Mucosa of stomach (tissue), 1 donor: Measurements from ENCODE around the gene MAGI3.
"Not testable (repeated sequence)": the region's sequence is repeated elsewhere in the genome, so short reads cannot be mapped to it uniquely, and the experiment has no call there.

ENCODE experiments used
- H3K27me3 ChIP-seq: one replicate; pipeline ENCODE4 v1.7.0; 2013; ENCODE audit warnings: mild to moderate bottlenecking, low read length; ENCODE audit not compliant: control insufficient read depth, insufficient read depth
- H3K36me3 ChIP-seq: one replicate; pipeline ENCODE4 v1.7.0; 2013; ENCODE audit warnings: low read length; ENCODE audit not compliant: control insufficient read depth, insufficient read depth
- H3K4me1 ChIP-seq: one replicate; pipeline ENCODE4 v1.7.0; 2013; ENCODE audit warnings: mild to moderate bottlenecking, low read length; ENCODE audit not compliant: control insufficient read depth, insufficient read depth
- H3K4me3 ChIP-seq: one replicate; pipeline ENCODE4 v1.7.0; 2013; ENCODE audit warnings: low read length
- H3K9ac ChIP-seq: one replicate; pipeline ENCODE4 v1.7.0; 2013; ENCODE audit warnings: mild to moderate bottlenecking, low read length, moderate library complexity
- H3K9me3 ChIP-seq: one replicate; pipeline ENCODE4 v1.7.0; 2013; ENCODE audit warnings: mild to moderate bottlenecking, low read length, moderate library complexity; ENCODE audit not compliant: control insufficient read depth
- donor health status: Pancreatic carcinoma.

MAGI3 gene

GRCh38 chr1:113508364-113509164, 118.2 kb downstream of the MAGI3 start:
- Histone ChIP-seq H3K4me3 (no peak overlapping the region), H3K9me3 (no peaks in the 10 kb centered on the region), H3K9ac (no peak overlapping the region), H3K27me3 (no peaks in the 10 kb centered on the region), H3K36me3 (no peaks in the 10 kb centered on the region), H3K4me1 (peaks cover 6% of the 10 kb centered on the region)

- not testable (repeated sequence) for H3K4me3 ChIP-seq, H3K9me3 ChIP-seq, H3K9ac ChIP-seq, H3K4me1 ChIP-seq, H3K27me3 ChIP-seq, H3K36me3 ChIP-seq
Observed at GRCh38 chr1:113509766-113510165, 119.5 kb downstream of the MAGI3 start.

GRCh38 chr1:113511269-113511668, 121.0 kb downstream of the MAGI3 start:
- Histone ChIP-seq H3K9ac (no peak overlapping the region), H3K27me3 (no peaks in the 10 kb centered on the region), H3K4me1 (peaks cover 6% of the 10 kb centered on the region), H3K36me3 (no peaks in the 10 kb centered on the region), H3K9me3 (no peaks in the 10 kb centered on the region), H3K4me3 (no peak overlapping the region)

GRCh38 chr1:113515498-113515897, 125.2 kb downstream of the MAGI3 start:
- no peaks in the 10 kb centered on the region for H3K36me3 ChIP-seq
- no peaks in the 10 kb centered on the region for H3K4me1 ChIP-seq
- no peak overlapping the region for H3K9ac ChIP-seq

GRCh38 chr1:113517346-113517745, 127.0 kb downstream of the MAGI3 start:
- no peak overlapping the region for H3K9ac ChIP-seq

More at GRCh38 chr1:113515498-113515897, 125.2 kb downstream of the MAGI3 start:
- Histone ChIP-seq H3K9me3 (no peaks in the 10 kb centered on the region), H3K4me3 (no peak overlapping the region), H3K27me3 (no peaks in the 10 kb centered on the region)

GRCh38 chr1:113517983-113518382, 127.7 kb downstream of the MAGI3 start:
- H3K4me1 ChIP-seq, result no peaks in the 10 kb centered on the region
- no peak overlapping the region for H3K9ac ChIP-seq
- H3K4me3 ChIP-seq, result no peak overlapping the region
- H3K9me3 ChIP-seq, result no peaks in the 10 kb centered on the region
- no peaks in the 10 kb centered on the region for H3K36me3 ChIP-seq
- no peaks in the 10 kb centered on the region for H3K27me3 ChIP-seq

More at GRCh38 chr1:113517346-113517745, 127.0 kb downstream of the MAGI3 start:
- Histone ChIP-seq H3K9me3 (no peaks in the 10 kb centered on the region), H3K36me3 (no peaks in the 10 kb centered on the region), H3K4me3 (no peak overlapping the region), H3K4me1 (no peaks in the 10 kb centered on the region), H3K27me3 (no peaks in the 10 kb centered on the region)

GRCh38 chr1:113519556-113519955, 129.2 kb downstream of the MAGI3 start:
- H3K4me1 ChIP-seq, result no peaks in the 10 kb centered on the region
- H3K36me3 ChIP-seq, result no peaks in the 10 kb centered on the region
- no peak overlapping the region for H3K4me3 ChIP-seq
- H3K9me3 ChIP-seq, result peaks cover 7% of the 10 kb centered on the region
- H3K9ac ChIP-seq, result no peak overlapping the region
- H3K27me3 ChIP-seq, result no peaks in the 10 kb centered on the region

GRCh38 chr1:113530021-113530420, 139.7 kb downstream of the MAGI3 start:
- Histone ChIP-seq H3K9me3 (no peaks in the 10 kb centered on the region), H3K4me3 (no peak overlapping the region), H3K27me3 (no peaks in the 10 kb centered on the region), H3K4me1 (no peaks in the 10 kb centered on the region), H3K9ac (no peak overlapping the region), H3K36me3 (no peaks in the 10 kb centered on the region)

- no peak overlapping the region for H3K9ac ChIP-seq
- no peaks in the 10 kb centered on the region for H3K27me3 ChIP-seq
- no peak overlapping the region for H3K4me3 ChIP-seq
- no peaks in the 10 kb centered on the region for H3K36me3 ChIP-seq
- H3K9me3 ChIP-seq, result no peaks in the 10 kb centered on the region
- no peaks in the 10 kb centered on the region for H3K4me1 ChIP-seq
Observed at GRCh38 chr1:113531321-113531720, 141.0 kb downstream of the MAGI3 start.

GRCh38 chr1:113533061-113533460, 142.7 kb downstream of the MAGI3 start:
- H3K4me3 ChIP-seq, result no peak overlapping the region
- H3K36me3 ChIP-seq, result no peaks in the 10 kb centered on the region

GRCh38 chr1:113534130-113534817, 144.0 kb downstream of the MAGI3 start:
- Histone ChIP-seq H3K9ac (no peak overlapping the region), H3K27me3 (no peaks in the 10 kb centered on the region), H3K4me1 (no peaks in the 10 kb centered on the region), H3K4me3 (no peak overlapping the region), H3K9me3 (no peaks in the 10 kb centered on the region), H3K36me3 (no peaks in the 10 kb centered on the region)

More at GRCh38 chr1:113533061-113533460, 142.7 kb downstream of the MAGI3 start:
- Histone ChIP-seq H3K9me3 (no peaks in the 10 kb centered on the region), H3K9ac (no peak overlapping the region), H3K4me1 (no peaks in the 10 kb centered on the region), H3K27me3 (no peaks in the 10 kb centered on the region)

- Histone ChIP-seq H3K36me3 (no peaks in the 10 kb centered on the region), H3K9ac (no peak overlapping the region), H3K4me1 (no peaks in the 10 kb centered on the region), H3K27me3 (no peaks in the 10 kb centered on the region), H3K4me3 (no peak overlapping the region), H3K9me3 (no peaks in the 10 kb centered on the region)
Observed at GRCh38 chr1:113534875-113535274, 144.6 kb downstream of the MAGI3 start.
